IPS DF 4.7 (cell line): ENCODE data around the gene ARMC9.
"Not testable (repeated sequence)": the region's sequence is repeated elsewhere in the genome, so short reads cannot be mapped to it uniquely, and the experiment has no call there.

Experiments used
- DNase-seq: peaks from one replicate; pipeline ENCODE4 v3.0.0-alpha.2; 2013; ENCODE audit warnings: low spot score; ENCODE audit errors: extremely low read depth

The ARMC9 gene

GRCh38 chr2:231397011-231397927 lies 198.8 kb downstream of the ARMC9 start:
- no peak for DNase-seq

GRCh38 chr2:231397928-231398294 lies 199.5 kb downstream of the ARMC9 start:
- no peak for DNase-seq

GRCh38 chr2:231398585-231398984 lies 200.2 kb downstream of the ARMC9 start:
- no peak for DNase-seq

- DNase-seq, result no peak
These were observed 200.8 kb downstream of the ARMC9 start for GRCh38 chr2:231399046-231399852.

- no peak for DNase-seq
These were observed 201.6 kb downstream of the ARMC9 start for GRCh38 chr2:231399853-231400680.

GRCh38 chr2:231400681-231401080 lies 202.2 kb downstream of the ARMC9 start:
- not testable (repeated sequence) for DNase-seq

- DNase-seq, result not testable (repeated sequence)
These were observed 202.7 kb downstream of the ARMC9 start for GRCh38 chr2:231401101-231401500.

GRCh38 chr2:231403421-231404182 lies 205.2 kb downstream of the ARMC9 start:
- not testable (repeated sequence) for DNase-seq

- not testable (repeated sequence) for DNase-seq
These were observed 205.8 kb downstream of the ARMC9 start for GRCh38 chr2:231404183-231404578.

GRCh38 chr2:231405601-231406367 lies 207.4 kb downstream of the ARMC9 start:
- not testable (repeated sequence) for DNase-seq

- not testable (repeated sequence) for DNase-seq
These were observed 209.3 kb downstream of the ARMC9 start for GRCh38 chr2:231407686-231408085.

GRCh38 chr2:231408304-231408703 lies 209.9 kb downstream of the ARMC9 start:
- DNase-seq, result not testable (repeated sequence)

- no peak for DNase-seq
These were observed 211.3 kb downstream of the ARMC9 start for GRCh38 chr2:231409776-231410175.

GRCh38 chr2:231410293-231411004 lies 212.0 kb downstream of the ARMC9 start:
- DNase-seq, result no peak

- no peak for DNase-seq
These were observed 212.8 kb downstream of the ARMC9 start for GRCh38 chr2:231411237-231411636.

GRCh38 chr2:231411831-231412617 lies 213.6 kb downstream of the ARMC9 start:
- no peak for DNase-seq

GRCh38 chr2:231412618-231412963 lies 214.2 kb downstream of the ARMC9 start:
- no peak for DNase-seq

GRCh38 chr2:231413456-231413855 lies 215.0 kb downstream of the ARMC9 start:
- no peak for DNase-seq
